AML-193 (cell line): ENCODE results near the gene CENPO.

Experiments
- DNase-seq, 2 experiments: peaks; one replicate each; lab custom pipeline; 2025; lab: John Stamatoyannopoulos, UW

CENPO gene

GRCh38 chr2:24837996-24838513 is 44.8 kb downstream of the CENPO start:
- no peak for DNase-seq

- no peak for DNase-seq
These were observed 45.3 kb downstream of the CENPO start for GRCh38 chr2:24838541-24838940.

GRCh38 chr2:24839729-24840128 is 46.5 kb downstream of the CENPO start:
- DNase-seq, result no peak

GRCh38 chr2:24840164-24840869 is 47.1 kb downstream of the CENPO start:
- DNase-seq, result no peak

- DNase-seq, result no peak
These were observed 48.0 kb downstream of the CENPO start for GRCh38 chr2:24840962-24841945.

- no peak for DNase-seq
These were observed 49.1 kb downstream of the CENPO start for GRCh38 chr2:24842081-24843050.

GRCh38 chr2:24843330-24843860 is 50.2 kb downstream of the CENPO start:
- DNase-seq, result no peak

GRCh38 chr2:24844023-24844685 is 50.9 kb downstream of the CENPO start:
- no peak for DNase-seq

GRCh38 chr2:24845691-24846090 is 52.5 kb downstream of the CENPO start:
- no peak for DNase-seq

- no peak for DNase-seq
These were observed 57.7 kb downstream of the CENPO start for GRCh38 chr2:24850944-24851343.

- no peak for DNase-seq
These were observed 58.8 kb downstream of the CENPO start for GRCh38 chr2:24852026-24852425.

- DNase-seq, result no peak
These were observed 59.3 kb downstream of the CENPO start for GRCh38 chr2:24852431-24853020.

- no peak for DNase-seq
These were observed 59.8 kb downstream of the CENPO start for GRCh38 chr2:24853046-24853445.

GRCh38 chr2:24853996-24854395 is 60.8 kb downstream of the CENPO start:
- DNase-seq, result no peak

GRCh38 chr2:24855022-24855622 is 61.9 kb downstream of the CENPO start:
- DNase-seq, result no peak

- no peak for DNase-seq
These were observed 62.5 kb downstream of the CENPO start for GRCh38 chr2:24855726-24856125.

GRCh38 chr2:24856791-24857211 is 63.6 kb downstream of the CENPO start:
- no peak for DNase-seq

- DNase-seq, result no peak
These were observed 64.5 kb downstream of the CENPO start for GRCh38 chr2:24857746-24858145.

GRCh38 chr2:24858996-24859395 is 65.8 kb downstream of the CENPO start:
- no peak for DNase-seq
